SK-N-SH (cell line): Measurements from ENCODE around the gene CR1. TPM values are rescaled to one million over a fixed set of nuclear protein-coding genes. Genes with fewer than 3 reads are reported as not detected.
"Not testable (repeated sequence)": the region's sequence is repeated elsewhere in the genome, so short reads cannot be mapped to it uniquely, and the experiment has no call there.

Experiments used
- CTCF ChIA-PET: fragments of 300-600, 350-600 bp; formaldehyde crosslinking; extraction: SDS; loops from one replicate; lab custom pipeline; 2021; lab: Yijun Ruan, JAX
- POLR2A ChIA-PET: fragments of 350-600 bp; sonication (Branson Sonifier 250); formaldehyde crosslinking; extraction: SDS; loops from one replicate; lab custom pipeline; 2020; ENCODE audit warnings: antibody characterized with exemption, inconsistent platforms; lab: Yijun Ruan, JAX
- DNase-seq: peaks from one replicate; pipeline ENCODE4 v3.0.0; 2012
- H2AFZ ChIP-seq: fragments of 200-600 bp; sonication (generic); 2 replicates; pipeline ENCODE4 v1.8.1; 2016; ENCODE audit warnings: antibody characterized with exemption, mild to moderate bottlenecking, low read depth
- H3F3A ChIP-seq: fragments of 200-600 bp; sonication (generic); replicated peaks from 2 replicates; pipeline ENCODE3; 2016; ENCODE audit warnings: antibody characterized with exemption, mild to moderate bottlenecking; ENCODE audit not compliant: insufficient read depth
- H3K27ac ChIP-seq, 2 experiments: fragments of 200-500 bp in 1 of 2; fragments of 200-600 bp in 1 of 2; sonication (Bioruptor generic) in 1 of 2; sonication (generic), shearing (Covaris generic) in 1 of 2; 2 replicates each; pipeline versions ENCODE4 v1.5.1 to v1.6.1; 2014 to 2016; ENCODE audit warnings: low read depth in 2 of 2, inconsistent platforms in 1 of 2, low read length in 1 of 2, mild to moderate bottlenecking in 1 of 2, mixed read lengths in 1 of 2
- H3K27me3 ChIP-seq: fragments of 200-600 bp; sonication (generic), shearing (Covaris generic); 2 replicates; pipeline ENCODE4 v1.6.1; 2016; ENCODE audit warnings: mixed run types; ENCODE audit not compliant: insufficient read depth
- H3K36me3 ChIP-seq, 2 experiments: fragments of 200-500 bp in 1 of 2; fragments of 200-600 bp in 1 of 2; sonication (Bioruptor generic) in 1 of 2; sonication (generic) in 1 of 2; replicated peaks in 1 of 2; 2 replicates each; pipeline versions ENCODE3 to v1.5.1; 2014 to 2016; ENCODE audit warnings: low read length in 1 of 2, mild to moderate bottlenecking in 1 of 2; ENCODE audit not compliant: insufficient read depth in 2 of 2, control insufficient read depth in 1 of 2
- H3K4me1 ChIP-seq, 2 experiments: fragments of 200-500 bp in 1 of 2; fragments of 200-600 bp in 1 of 2; sonication (Bioruptor generic) in 1 of 2; sonication (generic), shearing (Covaris generic) in 1 of 2; 2 replicates each; pipeline versions ENCODE4 v1.5.1 to v1.6.1; 2014 to 2016; ENCODE audit warnings: low read depth in 1 of 2, low read length in 1 of 2, mixed run types in 1 of 2; ENCODE audit not compliant: insufficient read depth in 2 of 2, control insufficient read depth in 1 of 2
- H3K4me2 ChIP-seq: fragments of 200-600 bp; sonication (generic), shearing (Covaris generic); 2 replicates; pipeline ENCODE4 v1.6.1; 2017; ENCODE audit warnings: mixed run types
- H3K4me3 ChIP-seq, 2 experiments: fragments of 200-500 bp in 1 of 2; fragments of 200-600 bp in 1 of 2; sonication (Bioruptor generic) in 1 of 2; sonication (generic), shearing (Covaris generic) in 1 of 2; 2 replicates each; pipeline versions ENCODE4 v1.5.1 to v1.8.1; 2014 to 2016; ENCODE audit warnings: low read depth in 2 of 2, inconsistent platforms in 1 of 2, low read length in 1 of 2, mild to moderate bottlenecking in 1 of 2, mixed read lengths in 1 of 2, moderate library complexity in 1 of 2
- H3K79me2 ChIP-seq: fragments of 200-600 bp; sonication (generic); 2 replicates; pipeline ENCODE4 v1.8.1; 2017; ENCODE audit warnings: mild to moderate bottlenecking; ENCODE audit not compliant: insufficient read depth
- H3K9ac ChIP-seq: fragments of 200-600 bp; sonication (generic); 2 replicates; pipeline ENCODE4 v1.6.1; 2017; ENCODE audit warnings: mixed run types
- H3K9me2 ChIP-seq: fragments of 200-600 bp; sonication (generic); 2 replicates; pipeline ENCODE4 v1.6.1; 2017; ENCODE audit warnings: mixed run types
- H3K9me3 ChIP-seq: fragments of 200-600 bp; sonication (generic); 2 replicates; pipeline ENCODE4 v1.6.1; 2017; ENCODE audit warnings: mixed run types, mild to moderate bottlenecking, moderate library complexity
- H4K20me1 ChIP-seq: fragments of 200-600 bp; sonication (generic); 2 replicates; pipeline ENCODE4 v1.6.1; 2017; ENCODE audit warnings: mild to moderate bottlenecking, mixed run types; ENCODE audit not compliant: insufficient read depth
- TEAD4 ChIP-seq: IDR thresholded peaks from 2 replicates; pipeline ENCODE4 v1.4.0; 2012; ENCODE audit warnings: mild to moderate bottlenecking, borderline replicate concordance; ENCODE audit not compliant: insufficient read depth
- WGBS: methylation state at CpG from one replicate; pipeline ENCODE4 v1.1.6; 2017; ENCODE audit warnings: low lambda C conversion rate; 5-methylcytosine and 5-hydroxymethylcytosine counted together
- polyA plus RNA-seq, 3 experiments: library from polyadenylated mRNA; depleted of rRNA; stranded (reverse); fragments of >200 nt; gene quantifications; 2 replicates each; pipeline ENCODE4 v1.2.3, GENCODE V29; 2012

CR1 gene
- polyA plus RNA-seq, 1 of the 3 experiments (the other 2 are of a cell fraction) = not detected

- peaks cover 8% of the 10 kb centered on the region; the same call in 1 of the 2 replicates for H3K27me3 ChIP-seq
- no peak for DNase-seq
- no peak overlapping the region for H2AFZ ChIP-seq
- no peaks in the 10 kb centered on the region for H3K9me3 ChIP-seq
- no peaks in the 10 kb centered on the region for H4K20me1 ChIP-seq
- no peaks in the 10 kb centered on the region for H3K36me3 ChIP-seq
- 22% methylated on average over 8 of the region's 8 CpGs for WGBS
- H3K27ac ChIP-seq = no peak overlapping the region
- H3F3A ChIP-seq = no peaks in the 10 kb centered on the region
- CTCF ChIA-PET = no interaction called here
- H3K4me2 ChIP-seq = no peak overlapping the region
- H3K9ac ChIP-seq = no peak overlapping the region
- H3K4me1 ChIP-seq = no peaks in the 10 kb centered on the region
- no peaks in the 10 kb centered on the region for H3K79me2 ChIP-seq
- no peak for TF ChIP-seq TEAD4
- TF ChIP-seq, all 33 proteins: peak for 0
- POLR2A ChIA-PET = no interaction called here
- Histone ChIP-seq H3K9me2 (no peaks in the 10 kb centered on the region), H3K4me3 (no peak overlapping the region)
Measured at GRCh38 chr1:207581496-207582153, 85.7 kb downstream of the CR1 start.

GRCh38 chr1:207589506-207589905, 93.5 kb downstream of the CR1 start:
- H3K4me1 ChIP-seq, H2AFZ ChIP-seq, H3K79me2 ChIP-seq, H4K20me1 ChIP-seq, POLR2A ChIA-PET, H3K36me3 ChIP-seq, H3K27me3 ChIP-seq, H3F3A ChIP-seq, H3K27ac ChIP-seq, DNase-seq, H3K9me3 ChIP-seq, H3K9ac ChIP-seq, H3K4me3 ChIP-seq, H3K4me2 ChIP-seq, H3K9me2 ChIP-seq: not testable (repeated sequence)
- CTCF ChIA-PET = interaction anchor here (1.0 kb wide), 1 partner anchor 10 kb away, joined by 3 read pairs; no protein-coding TSS in a partner anchor
- WGBS = under 1% methylated on average over 4 of the region's 4 CpGs

- H4K20me1 ChIP-seq, CTCF ChIA-PET, H3K36me3 ChIP-seq, H2AFZ ChIP-seq, H3K4me1 ChIP-seq, H3K9me2 ChIP-seq, H3K4me3 ChIP-seq, H3K27ac ChIP-seq, H3K9me3 ChIP-seq, H3K79me2 ChIP-seq, H3K9ac ChIP-seq, POLR2A ChIA-PET, DNase-seq, H3F3A ChIP-seq, H3K27me3 ChIP-seq, H3K4me2 ChIP-seq: not testable (repeated sequence)
- WGBS = 14% methylated on average over 5 of the region's 5 CpGs
Measured at GRCh38 chr1:207591205-207591604, 95.2 kb downstream of the CR1 start.

- H3K9me2 ChIP-seq, CTCF ChIA-PET, H3K9ac ChIP-seq, H3K27me3 ChIP-seq, H3K9me3 ChIP-seq, POLR2A ChIA-PET, H4K20me1 ChIP-seq, H2AFZ ChIP-seq, H3K4me1 ChIP-seq, H3F3A ChIP-seq, H3K27ac ChIP-seq, DNase-seq, H3K79me2 ChIP-seq, H3K4me3 ChIP-seq, H3K4me2 ChIP-seq, H3K36me3 ChIP-seq: not testable (repeated sequence)
- 18% methylated on average over 4 of the region's 4 CpGs for WGBS
Measured at GRCh38 chr1:207594095-207594494, 98.1 kb downstream of the CR1 start.
